ENCODE results near the gene PIM1.
"Not testable (repeated sequence)": the region's sequence is repeated elsewhere in the genome, so short reads cannot be mapped to it uniquely, and the experiment has no call there.

PIM1 gene

DNA sequence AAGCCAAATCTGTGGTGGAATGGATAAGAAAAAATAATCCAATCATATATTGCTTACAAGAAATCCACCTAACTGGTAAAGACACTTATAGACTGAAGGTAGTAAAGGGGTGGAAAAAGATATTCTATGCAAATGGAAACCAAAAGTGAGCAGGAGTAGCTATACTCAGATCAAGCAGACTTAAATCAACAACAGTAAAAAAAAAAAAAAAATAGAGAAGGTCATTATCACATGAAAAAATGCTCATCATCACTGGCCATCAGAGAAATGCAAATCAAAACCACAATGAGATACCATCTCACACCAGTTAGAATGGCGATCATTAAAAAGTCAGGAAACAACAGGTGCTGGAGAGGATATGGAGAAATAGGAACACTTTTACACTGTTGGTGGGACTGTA is 24.9 kb downstream of the PIM1 start:
- not testable (repeated sequence) for DNase-seq

DNA sequence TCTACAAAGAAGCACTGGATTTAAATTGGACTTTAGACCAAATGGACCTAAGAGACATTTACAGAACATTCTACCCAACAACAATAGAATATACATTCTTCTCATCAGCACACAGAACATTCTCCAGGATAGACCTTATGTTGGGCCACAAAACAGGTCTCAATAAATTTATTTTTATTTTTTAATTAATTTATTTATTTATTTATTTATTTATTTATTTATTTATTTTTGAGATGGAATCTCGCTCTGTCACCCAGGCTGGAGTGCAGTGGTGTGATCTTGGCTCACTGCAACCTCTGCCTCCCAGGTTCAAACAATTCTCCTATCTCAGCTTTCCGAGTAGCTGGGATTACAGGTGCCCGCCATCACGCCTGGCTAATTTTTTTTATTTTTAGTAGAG is 26.5 kb downstream of the PIM1 start:
- DNase-seq = not testable (repeated sequence)

DNA sequence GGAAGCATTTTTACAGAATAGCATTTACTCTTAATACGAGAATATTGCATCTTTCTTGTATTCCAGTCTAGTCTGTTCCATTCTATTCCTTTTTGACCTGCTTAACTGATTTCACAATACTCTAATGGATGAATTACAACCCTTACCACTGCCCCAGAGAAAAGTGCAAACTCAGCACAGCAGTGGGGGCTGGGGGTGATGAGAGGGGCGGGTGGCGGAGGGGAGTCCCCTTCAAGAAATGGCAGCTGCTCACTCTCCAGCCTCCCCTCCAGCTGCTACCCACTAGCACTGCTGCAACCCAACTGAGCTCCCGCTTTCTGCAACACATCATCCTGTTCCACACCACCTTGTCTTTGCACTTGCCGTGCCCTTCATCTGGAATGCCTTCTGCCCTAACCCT is 30.1 kb downstream of the PIM1 start:
- DNase-seq = no peak

DNA sequence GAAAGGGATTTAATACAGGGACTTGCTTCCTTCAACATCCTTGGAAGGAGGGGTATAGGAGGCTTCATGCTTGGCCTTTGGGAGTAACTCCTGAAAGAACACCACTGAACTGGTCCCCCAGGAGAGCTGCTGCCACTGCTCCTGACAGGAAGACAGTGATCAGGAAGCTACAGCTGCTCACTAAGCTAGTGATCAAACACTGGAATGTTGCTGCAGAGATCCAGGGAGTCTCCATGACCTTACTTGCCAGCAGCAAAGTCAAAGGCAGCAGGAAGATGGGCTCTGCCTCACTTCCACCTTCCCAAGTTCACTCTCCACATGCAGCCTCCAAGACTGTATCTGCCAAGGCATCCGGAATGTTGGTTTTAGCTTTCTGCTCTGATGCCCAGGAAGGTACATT is 31.8 kb downstream of the PIM1 start:
- no peak for DNase-seq

DNA sequence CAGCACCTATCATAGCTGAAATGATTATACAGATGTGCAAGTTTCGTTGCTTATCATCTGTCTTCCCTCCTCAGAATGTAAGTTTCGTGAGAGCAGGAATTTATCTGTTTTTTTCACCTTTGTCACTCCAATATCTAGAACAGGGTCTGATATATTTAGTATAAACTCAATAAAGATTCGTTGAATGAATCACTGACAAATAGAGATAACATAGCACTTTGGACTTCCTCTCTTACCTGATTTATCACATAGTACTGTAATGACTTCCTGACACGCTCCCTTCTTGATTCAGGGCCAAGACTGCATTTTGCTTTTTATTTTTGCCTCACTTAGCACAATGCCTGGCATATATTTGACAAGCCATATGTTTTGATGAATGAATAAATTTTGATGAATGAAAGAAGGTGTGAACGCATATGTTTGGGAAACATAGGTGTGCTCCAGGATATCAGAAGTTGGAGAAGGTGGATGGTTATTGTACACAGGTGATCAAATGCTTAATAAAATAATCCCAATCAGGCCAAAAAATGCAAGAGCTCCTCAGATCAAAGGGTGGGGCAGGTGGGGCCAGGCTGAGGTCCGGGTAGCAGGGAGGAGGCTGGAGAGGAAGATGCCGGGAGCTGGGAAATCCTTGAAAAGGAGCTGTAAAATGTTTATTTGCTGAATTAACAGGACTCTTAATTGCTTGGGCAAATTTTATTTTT is 33.0 kb downstream of the PIM1 start:
- DNase-seq = no peak

DNA sequence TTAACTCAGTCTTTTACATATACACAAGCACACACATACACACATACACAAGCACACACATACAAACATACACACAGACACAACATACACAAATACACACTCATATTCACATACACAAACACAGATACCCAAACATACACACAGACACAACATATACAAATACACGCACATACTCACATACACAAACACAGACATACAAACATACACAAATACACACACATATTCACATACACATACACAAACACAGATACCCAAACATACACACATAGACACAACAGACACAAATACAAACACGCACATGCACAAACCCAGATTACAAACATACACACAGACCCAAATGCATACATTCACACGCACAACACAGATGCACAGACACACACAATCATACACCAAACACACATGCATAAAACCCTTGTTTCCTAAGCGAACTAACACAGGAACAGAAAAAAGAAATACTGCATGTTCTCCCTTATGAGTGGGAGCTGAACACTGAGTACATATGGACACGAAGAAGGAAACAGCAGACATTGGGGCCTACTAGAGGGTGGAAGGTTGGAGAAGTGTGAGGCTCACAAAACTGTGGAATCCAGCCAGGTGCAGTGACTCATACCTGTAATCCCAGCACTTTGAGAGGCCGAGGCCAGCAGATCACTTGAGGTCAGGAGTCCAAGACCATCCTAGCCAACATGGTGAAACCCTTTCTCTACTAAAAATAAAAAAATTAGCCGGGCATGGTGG is 34.2 kb downstream of the PIM1 start:
- DNase-seq = no peak

DNA sequence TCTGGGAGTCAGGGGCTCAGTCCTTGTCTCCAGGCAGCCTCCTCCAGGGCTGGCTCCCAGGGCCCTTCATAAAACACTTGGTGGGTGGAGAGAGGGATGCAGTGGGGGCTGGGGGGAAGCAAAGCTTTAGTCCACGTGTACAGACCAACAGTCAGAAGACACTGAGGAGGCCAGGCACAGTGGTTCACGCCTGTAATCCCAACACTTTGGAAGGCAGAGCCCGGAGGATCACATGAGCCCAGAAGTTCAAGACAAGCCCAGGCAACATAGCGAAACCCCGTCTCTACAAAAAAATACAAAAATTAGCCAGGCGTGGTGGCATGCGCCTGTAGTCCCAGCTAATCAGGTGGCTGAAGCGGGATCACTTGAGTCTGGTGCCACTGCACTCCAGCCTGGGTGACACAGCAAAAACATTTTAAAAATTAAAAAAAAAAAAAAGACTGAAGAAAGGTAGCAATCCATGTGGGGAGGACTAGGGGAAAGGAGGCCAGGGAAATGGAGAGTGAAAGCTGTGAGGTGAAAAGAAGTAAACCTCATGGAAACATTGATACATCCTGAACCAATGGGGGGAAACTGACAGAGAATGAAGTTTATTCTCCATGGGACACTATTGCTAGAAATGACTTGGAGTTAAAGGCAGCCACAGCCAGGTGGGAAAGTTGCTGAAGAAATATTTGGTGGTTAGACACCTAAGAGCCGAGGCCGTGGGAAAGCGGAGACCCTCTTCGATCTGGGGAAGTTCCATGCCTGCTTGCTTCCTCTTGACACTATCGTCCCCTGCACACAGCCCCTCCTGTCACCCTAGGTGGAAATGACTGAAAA is 35.4 kb downstream of the PIM1 start:
- DNase-seq = no peak

DNA sequence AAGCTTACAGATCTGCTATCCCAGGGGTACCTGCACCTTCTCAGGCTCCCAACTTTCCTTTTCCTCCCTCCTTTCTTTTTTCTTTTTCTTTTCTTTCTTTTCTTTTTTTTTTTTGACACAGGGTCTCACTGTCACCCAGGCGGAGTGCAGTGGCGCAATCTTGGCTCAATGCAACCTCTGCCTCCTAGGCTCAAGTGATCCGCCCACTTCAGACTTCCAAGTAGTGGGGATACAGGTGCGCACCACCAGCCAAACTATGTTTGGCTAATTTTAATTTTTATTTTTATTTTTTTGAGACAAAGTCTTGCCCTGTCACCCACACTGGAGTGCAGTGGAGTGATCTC is 36.0 kb downstream of the PIM1 start:
- no peak for DNase-seq

DNA sequence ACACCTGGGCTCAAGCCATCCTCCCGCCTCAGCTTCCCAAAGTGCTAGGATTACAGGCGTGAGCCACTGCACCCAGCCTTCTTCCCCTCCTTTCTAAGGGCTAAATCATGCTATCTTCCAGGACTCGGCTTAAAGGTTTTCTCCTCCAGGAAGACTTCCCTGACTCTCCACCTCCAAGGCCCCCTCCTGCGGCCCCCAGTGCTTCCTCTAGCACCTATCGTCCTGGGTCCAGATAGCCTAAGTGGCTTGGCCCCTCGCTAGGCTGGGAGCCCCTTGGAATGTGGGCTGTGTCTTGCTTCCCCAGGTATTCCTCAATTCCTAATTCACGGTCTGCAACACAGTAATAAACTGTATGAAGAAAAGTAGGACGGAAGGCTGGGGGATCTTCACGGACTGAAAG is 36.7 kb downstream of the PIM1 start:
- DNase-seq = no peak

DNA sequence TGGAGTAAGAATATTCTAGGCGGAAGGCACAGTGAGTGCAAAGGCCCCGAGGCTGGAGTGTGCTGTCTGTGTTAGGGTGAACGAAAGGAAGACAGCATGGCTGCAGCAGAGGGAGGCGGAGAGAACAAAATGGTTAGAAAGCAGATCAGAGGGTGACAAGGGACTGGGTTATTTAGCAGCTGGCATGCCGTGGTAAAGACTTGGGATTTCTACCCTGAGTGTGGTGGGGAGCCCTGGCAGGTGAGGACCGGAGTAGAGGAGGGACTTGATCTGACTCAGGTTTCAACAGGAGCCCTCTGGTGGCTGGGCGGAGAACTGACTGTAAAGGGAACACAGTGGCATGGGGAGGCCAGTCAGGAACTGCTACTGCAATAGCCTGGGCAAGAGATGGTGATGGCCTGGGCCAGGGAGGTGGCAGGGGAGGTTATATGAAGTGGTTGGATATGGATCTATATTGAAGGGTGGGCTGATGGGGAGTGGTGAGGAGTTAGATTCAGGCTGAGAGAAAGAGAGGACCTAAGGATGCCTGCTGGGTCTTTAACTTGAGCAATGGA is 38.0 kb downstream of the PIM1 start:
- DNase-seq = peak; percentile 81

DNA sequence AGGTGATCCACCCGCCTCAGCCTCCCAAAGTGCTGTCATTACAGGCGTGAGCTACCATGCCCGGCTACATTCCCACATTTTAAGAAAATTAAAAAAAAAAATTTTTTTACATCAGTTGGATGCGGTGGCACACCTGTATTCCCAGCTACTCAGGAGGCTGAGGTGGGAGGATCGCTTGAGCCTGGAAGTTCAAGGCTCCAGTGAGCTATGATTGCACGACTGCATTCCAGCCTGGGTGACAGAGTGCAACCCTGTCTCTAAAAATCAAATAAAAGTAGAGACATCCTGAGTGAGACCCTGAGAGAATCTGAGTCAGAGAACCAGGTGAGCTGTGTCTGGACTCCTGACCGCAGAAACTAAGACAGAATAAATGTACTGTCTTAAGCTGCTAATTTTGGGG is 38.8 kb downstream of the PIM1 start:
- DNase-seq = no peak

DNA sequence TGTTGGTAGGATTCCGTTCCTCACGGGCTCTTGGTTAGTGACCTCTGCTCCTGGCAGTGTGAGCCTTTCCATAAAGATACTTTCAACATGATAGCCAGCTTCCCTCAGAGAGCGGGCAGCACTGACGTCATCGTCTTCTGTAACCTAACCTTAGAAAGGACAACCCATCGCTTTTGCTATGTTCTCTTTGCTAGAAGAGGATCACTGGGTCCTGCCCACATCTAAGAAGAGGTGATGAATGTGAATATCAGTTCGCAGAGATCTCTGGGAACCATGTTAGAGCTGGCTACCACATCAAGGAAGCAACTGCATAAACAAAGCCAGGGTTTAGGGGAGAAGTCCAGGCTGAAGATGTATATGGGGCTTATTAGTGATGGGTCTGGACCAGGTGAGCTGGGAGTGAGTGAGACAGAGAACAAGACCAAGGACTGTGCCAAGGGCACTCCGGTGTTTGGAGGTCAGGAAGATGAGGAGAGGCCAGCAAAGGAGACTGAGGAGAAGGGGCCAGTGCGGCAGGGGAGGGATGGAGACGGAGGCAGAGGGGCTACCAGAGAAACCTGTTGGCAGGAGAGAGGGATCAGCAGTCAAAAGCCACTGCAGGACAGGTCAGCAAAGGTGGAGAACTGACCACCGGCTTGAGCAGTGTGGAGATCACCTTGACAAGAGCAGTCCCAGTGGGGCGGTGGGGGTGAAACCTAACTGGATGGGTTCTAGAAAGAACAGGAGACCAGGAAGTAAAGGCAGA is 39.7 kb downstream of the PIM1 start:
- no peak for DNase-seq

DNA sequence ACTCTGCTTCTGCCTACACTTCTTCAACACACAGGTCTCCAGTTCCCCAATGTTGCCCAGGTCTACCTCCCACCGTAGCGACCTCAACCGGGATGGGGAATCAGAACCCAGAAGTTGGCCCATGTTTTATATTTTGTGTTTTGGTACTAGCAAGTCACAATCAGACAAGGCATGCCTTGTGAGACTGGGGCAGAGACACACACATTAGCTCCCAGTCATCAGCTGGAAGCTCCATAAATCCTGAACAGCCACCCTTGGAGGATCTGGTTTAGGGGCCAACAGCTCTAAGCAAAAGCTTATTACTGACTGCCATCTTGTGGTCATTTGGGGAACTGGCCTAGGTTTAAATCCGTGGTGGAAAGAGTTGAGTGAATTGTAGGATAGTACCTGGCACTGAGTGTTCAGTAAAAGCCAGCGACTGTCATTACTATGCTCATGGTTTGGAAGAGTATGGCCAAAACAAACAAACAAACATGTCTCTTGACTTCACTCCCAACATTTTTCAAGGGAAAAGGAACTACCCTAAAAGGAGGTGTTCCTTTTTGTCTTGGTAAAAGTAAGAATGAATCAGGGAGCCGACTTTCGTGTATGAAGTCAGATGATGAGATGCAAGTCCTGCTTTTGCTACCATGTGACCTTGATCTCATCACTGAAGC is 40.5 kb downstream of the PIM1 start:
- peak; percentile 79 for DNase-seq

DNA sequence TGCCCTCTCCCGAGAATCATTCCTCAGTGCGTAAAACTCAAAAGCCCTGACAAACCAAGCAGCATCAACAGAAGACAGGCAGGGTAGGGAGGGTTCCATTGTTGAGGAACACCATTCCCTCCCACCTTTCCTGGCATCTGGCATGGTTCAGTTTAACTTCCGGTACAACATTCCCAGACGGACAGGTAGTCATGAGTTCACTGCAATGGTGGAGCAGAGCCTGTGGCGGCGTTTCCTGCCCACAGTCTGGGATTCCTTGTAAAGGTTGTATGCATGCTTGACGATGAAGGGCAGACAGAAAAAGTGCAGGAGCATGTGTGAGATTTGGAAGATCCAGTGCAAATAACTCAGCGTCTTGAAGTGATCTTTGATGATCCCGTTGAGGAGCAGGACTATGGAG is 42.3 kb downstream of the PIM1 start:
- no peak for DNase-seq

DNA sequence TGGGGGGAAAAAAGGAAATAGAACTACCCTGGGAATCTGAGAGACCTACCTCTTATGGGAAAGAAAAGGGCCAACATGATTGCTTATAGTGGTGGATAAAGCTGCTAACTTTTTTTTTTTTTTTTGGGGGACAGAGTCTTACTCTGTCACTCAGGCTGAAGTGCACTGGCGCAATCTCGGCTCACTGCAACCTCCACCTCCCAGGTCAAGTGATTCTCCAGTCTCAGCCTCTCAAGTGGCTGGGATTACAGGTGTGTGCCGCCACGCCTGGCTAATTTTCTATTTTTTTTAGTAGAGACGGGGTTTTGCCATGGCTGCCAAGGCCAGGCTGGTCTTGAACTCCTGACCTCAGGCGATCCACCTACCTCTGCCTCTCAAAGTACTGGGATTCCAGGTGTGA is 48.1 kb downstream of the PIM1 start:
- no peak for DNase-seq

DNA sequence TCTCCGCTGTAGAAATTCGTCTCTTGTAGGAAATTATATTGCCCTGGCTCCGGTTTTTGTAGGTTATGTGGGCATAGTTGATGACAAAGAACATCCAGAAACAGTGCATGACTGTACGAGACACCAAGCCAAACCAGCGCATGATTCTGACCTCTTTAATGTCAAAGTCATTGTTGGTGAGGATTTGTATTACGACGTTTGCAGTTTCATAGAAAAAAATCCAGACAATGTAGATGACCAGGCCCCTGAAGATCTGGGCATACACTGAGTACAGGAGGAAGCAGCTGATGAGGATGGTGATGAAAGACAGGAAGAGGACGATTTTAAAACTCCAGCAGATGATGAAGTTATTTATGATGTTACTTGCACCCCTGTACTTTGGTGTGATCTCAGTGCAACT is 48.6 kb downstream of the PIM1 start:
- DNase-seq = no peak

DNA sequence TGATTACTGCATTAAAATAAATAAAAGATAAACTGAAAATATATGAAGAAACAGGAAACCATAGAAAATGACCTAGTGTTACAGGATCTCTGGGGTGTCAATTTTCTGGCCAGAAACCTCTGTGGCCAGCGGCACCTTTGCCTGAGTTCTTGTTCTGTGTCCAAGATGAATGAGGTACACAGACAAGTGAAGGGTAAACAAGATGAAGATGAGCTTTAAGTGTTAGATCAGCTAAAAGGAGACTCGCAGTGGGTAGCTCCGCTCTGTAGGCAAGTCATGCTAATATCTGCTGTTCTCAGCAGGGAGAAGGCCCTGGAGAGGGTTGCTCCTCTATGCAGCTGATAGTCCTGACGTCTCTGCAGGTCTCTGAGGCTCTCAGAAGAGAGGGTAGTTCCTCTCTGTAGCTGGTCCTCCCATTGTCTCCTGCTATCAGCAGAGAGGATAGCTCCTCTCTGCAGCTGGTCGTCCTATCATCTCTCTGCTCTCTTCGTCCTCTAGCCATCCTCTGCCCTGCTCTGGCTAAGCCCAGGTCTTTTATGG is 51.7 kb downstream of the PIM1 start:
- no peak for DNase-seq

DNA sequence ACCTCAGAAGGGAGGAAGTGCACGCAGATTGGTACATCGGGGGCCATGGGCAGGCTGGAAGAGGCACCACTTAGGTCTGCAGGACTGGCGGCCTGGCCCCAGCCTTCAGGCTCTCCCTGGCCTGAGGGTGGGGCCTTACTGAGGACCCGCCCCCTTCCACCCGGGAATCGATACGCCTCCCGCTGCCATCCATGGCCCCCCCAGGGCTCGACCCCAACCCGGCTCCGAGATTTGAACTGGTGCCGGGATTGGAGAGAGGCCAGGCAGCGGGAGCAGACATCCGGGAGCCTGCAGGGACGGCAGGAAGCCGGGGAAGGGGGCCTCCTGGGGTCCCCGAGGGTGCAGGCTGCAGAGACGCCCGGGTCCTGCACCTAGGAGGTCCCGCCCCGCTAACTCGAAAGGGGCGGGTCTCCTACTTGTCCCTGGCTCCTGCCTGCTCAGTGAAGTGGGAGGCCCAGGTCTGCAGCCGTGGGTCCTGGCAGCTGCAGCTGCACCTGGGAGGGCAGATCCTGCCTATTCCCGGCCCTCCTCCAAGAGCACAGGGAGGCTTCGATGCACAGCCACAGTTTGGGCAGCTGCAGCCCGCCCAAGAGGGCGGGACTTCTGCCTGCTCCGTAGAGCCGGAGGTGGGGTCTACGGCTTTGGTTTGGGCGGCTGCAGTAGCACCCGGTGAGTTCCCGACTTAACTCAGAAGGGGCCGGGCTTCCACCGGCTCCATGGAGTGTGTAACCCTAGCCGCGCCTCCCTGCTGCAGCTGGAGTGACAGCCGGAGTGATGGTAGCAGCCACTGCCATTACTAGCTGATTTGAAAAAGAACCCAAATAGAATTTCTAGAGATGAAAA is 52.4 kb downstream of the PIM1 start:
- DNase-seq = peak; percentile 98

DNA sequence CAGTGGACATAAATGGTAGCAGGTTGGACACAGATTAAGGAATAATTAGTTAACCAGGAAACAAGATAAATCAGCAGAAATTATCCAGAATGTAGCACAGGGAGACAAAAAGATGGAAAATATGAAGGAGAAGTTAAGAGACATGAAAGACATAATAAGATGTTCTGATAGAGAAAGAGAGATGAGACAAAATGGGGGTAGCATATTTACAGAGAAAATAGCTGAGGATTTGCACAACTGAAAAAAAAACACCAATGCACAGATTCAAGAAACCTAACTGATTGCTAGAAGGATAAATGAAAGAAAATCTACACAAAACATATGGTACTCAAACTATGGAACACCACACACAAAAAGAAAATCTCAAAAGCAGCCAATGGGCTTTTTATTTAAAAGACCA is 53.0 kb downstream of the PIM1 start:
- DNase-seq = no peak

Measured in NCI-H345 (cell line).